ENCODE results near the gene PDSS1.

PDSS1 gene

DNA sequence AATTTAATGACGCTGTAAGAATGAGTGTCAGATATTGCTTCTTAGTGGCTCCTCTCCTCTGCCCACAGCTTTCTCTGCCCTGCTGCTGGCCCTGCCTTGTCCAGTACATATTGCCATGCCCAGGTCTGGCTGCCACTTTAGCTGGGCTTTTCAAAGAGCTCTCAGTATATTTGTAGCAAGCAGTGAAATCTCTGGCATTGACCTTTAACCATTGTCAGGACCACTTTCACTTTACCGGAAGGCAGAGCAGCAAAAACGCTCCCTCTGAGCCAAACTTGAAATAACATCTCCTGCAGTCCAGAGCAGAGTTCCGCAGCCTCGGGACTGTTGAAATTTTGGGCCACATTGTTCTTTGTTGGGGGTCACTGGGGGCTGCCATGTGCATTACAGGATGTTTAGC, 13.8 kb downstream of the PDSS1 start:
- no peak for TF ChIP-seq JUND (IDR thresholded peaks at IDR 0.05; ENCODE audit: low read depth)
- in situ Hi-C loops (cut with HindIII; ENCODE audit: low pct_unique_long_range_greater_than_20kb, low sequenced_read_pairs) = no loop called here
- no peak for DNase-seq (ENCODE audit: low read depth in 1 of 2, low spot score in 1 of 2)

DNA sequence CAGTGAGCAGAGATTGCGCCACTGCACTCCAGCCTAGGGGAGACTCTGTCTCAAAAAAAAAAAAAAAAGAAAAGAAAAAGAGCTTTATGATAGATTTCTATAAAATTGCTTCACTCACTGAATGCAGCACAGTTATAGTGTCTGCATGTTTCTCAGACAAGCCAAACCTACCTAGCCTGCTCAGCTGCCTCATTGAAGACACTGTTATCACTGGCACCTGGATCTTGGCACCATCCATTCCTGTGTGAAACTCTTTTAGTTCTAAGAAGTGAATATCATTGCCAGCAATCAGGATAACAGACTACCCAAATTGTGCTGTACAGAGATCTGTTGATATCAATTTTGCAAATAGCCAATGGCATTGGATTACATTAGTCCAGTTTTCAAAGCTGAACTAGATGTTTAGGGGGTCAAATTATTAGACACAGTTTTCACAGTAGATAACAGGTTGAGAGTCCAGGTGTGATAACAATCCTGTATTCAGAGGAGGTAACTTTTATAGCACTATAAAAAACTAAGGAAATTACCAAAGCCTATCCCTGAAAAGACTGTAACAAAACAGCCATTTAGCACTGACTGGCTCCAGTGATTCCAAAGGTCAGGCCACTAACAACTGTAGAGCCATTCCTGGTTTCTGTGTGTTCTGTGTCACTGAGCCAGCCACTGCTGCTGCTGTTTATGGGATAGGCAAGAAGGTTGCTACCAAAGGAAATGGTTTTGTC, 17.1 kb downstream of the PDSS1 start:
- in situ Hi-C loops (cut with HindIII; ENCODE audit: low pct_unique_long_range_greater_than_20kb, low sequenced_read_pairs) = no loop called here
- DNase-seq (ENCODE audit: low read depth in 1 of 2, low spot score in 1 of 2) = no peak
- TF ChIP-seq JUND (IDR thresholded peaks at IDR 0.05; ENCODE audit: low read depth) = no peak

- in situ Hi-C loops (cut with HindIII; ENCODE audit: low pct_unique_long_range_greater_than_20kb, low sequenced_read_pairs) = no loop called here
These were observed 17.6 kb downstream of the PDSS1 start for GRCh38 chr10:26715137-26715487.

GRCh38 chr10:26717476-26717875, 20.0 kb downstream of the PDSS1 start:
- no peak for DNase-seq (ENCODE audit: low read depth in 1 of 2, low spot score in 1 of 2)
- in situ Hi-C loops (cut with HindIII; ENCODE audit: low pct_unique_long_range_greater_than_20kb, low sequenced_read_pairs) = no loop called here

More at GRCh38 chr10:26715137-26715487, 17.6 kb downstream of the PDSS1 start:
- DNase-seq (ENCODE audit: low read depth in 1 of 2, low spot score in 1 of 2) = no peak
- TF ChIP-seq JUND (IDR thresholded peaks at IDR 0.05; ENCODE audit: low read depth) = no peak

DNA sequence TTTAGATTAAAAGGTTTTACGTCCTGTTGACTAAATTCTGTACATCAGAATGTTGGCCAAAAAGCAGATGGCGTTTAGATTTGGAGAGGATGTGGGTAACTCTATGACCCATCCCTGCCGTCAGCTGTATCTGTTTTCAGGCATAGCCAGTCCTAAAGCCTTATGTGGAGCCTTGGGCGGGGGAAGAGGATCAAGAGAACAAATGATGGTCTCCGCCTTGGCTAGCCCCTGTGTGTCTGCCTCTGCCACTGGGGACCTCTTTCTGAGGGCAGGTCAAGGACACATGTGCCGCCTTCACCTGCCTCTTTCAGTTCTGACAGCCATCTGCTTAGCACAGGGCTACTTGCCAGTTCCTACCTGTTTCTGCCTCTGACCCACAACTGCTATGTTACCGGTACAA, 24.1 kb downstream of the PDSS1 start:
- no peak for DNase-seq (ENCODE audit: low read depth in 1 of 2, low spot score in 1 of 2)
- in situ Hi-C loops (cut with HindIII; ENCODE audit: low pct_unique_long_range_greater_than_20kb, low sequenced_read_pairs) = no loop called here
- no peak for TF ChIP-seq JUND (IDR thresholded peaks at IDR 0.05; ENCODE audit: low read depth)

More at GRCh38 chr10:26717476-26717875, 20.0 kb downstream of the PDSS1 start:
- TF ChIP-seq JUND (IDR thresholded peaks at IDR 0.05; ENCODE audit: low read depth) = no peak

DNA sequence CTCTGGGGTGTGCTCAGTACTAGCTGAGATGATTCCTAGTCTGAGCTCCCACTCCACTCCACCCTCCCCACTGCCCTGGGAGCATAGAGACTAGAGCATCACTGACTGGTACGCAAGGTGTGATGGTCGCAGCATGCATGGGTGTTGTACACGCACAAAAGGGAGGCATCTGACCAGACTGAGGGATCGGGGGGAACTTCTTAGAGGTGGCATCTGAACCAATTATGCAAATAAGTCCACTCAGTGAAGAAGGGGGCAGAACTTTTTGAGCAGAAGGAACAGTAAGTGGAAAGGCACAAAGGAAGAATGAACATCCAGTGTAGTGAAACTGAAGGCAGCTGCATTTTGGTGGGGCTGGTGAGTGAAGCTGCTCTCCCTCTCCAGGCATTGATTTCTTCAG, 25.5 kb downstream of the PDSS1 start:
- TF ChIP-seq JUND (IDR thresholded peaks at IDR 0.05; ENCODE audit: low read depth) = no peak
- in situ Hi-C loops (cut with HindIII; ENCODE audit: low pct_unique_long_range_greater_than_20kb, low sequenced_read_pairs) = no loop called here

GRCh38 chr10:26725837-26726727, 28.6 kb downstream of the PDSS1 start:
- no peak for TF ChIP-seq JUND (IDR thresholded peaks at IDR 0.05; ENCODE audit: low read depth)
- in situ Hi-C loops (cut with HindIII; ENCODE audit: low pct_unique_long_range_greater_than_20kb, low sequenced_read_pairs) = no loop called here
- DNase-seq (ENCODE audit: low read depth in 1 of 2, low spot score in 1 of 2) = peak in 1 of 2 experiments; percentile 60

More for the DNA sequence above, 25.5 kb downstream of the PDSS1 start:
- DNase-seq (ENCODE audit: low read depth in 1 of 2, low spot score in 1 of 2) = no peak

DNA sequence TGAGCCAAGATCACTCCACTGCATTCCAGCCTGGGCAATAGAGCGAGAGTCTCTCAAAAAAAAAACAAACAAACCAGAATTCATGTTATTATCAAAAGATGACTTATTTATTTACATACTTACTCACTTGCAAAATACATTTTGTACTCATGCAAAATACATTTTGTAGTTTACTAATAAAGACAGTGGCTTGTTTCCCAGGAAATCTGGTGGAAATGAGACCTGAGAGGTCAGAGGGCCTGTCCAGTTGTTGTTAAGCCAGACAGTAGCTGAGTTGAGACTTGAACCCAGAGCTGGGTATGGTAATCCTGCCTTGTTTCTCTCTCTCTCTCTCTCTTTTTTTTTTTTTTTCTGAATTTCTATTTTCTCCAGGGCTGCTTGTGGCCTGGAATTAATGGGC, 29.5 kb downstream of the PDSS1 start:
- in situ Hi-C loops (cut with HindIII; ENCODE audit: low pct_unique_long_range_greater_than_20kb, low sequenced_read_pairs) = no loop called here
- DNase-seq (ENCODE audit: low read depth in 1 of 2, low spot score in 1 of 2) = no peak
- TF ChIP-seq JUND (IDR thresholded peaks at IDR 0.05; ENCODE audit: low read depth) = no peak

GRCh38 chr10:26728957-26729356, 31.5 kb downstream of the PDSS1 start:
- no peak for TF ChIP-seq JUND (IDR thresholded peaks at IDR 0.05; ENCODE audit: low read depth)
- DNase-seq (ENCODE audit: low read depth in 1 of 2, low spot score in 1 of 2) = no peak
- in situ Hi-C loops (cut with HindIII; ENCODE audit: low pct_unique_long_range_greater_than_20kb, low sequenced_read_pairs) = no loop called here

DNA sequence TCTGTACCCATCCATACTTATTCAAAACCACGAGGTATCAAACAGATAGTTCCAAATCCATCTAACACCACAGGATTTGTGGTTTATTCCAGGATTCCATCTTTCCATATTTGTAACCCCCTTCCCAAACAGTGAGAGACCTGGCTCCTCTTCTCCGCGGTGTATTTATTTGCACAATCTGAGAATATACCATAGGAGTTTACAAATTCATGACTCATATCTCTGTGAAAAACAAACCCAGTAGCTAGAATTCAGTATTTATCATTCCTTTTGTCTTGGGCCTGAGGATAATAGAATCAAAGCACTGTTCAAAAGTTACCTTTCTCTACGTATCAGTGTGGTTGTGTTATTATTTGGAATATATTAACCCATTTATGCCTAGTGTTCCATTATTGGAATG, 31.9 kb downstream of the PDSS1 start:
- no peak for TF ChIP-seq JUND (IDR thresholded peaks at IDR 0.05; ENCODE audit: low read depth)
- no peak for DNase-seq (ENCODE audit: low read depth in 1 of 2, low spot score in 1 of 2)
- in situ Hi-C loops (cut with HindIII; ENCODE audit: low pct_unique_long_range_greater_than_20kb, low sequenced_read_pairs) = no loop called here

DNA sequence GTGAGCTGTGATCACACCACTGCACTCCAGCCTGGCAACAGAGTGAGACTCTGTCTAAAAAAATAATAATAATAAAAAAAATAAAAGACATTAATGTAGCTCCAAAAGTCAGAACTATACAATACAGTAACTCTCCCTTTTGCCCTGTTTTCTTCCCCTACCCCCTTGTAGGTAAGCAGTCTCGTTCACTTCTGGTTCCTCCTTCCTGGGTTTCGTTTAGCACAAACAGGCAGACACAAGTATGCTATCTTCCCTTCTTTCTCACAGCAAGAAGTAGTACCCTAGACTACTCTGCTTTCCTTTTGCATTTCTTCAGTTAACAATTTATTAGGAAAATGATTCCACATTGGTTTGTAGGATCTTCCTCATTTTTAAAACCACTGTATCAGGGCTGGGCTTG, 33.1 kb downstream of the PDSS1 start:
- DNase-seq (ENCODE audit: low read depth in 1 of 2, low spot score in 1 of 2) = no peak
- in situ Hi-C loops (cut with HindIII; ENCODE audit: low pct_unique_long_range_greater_than_20kb, low sequenced_read_pairs) = no loop called here

DNA sequence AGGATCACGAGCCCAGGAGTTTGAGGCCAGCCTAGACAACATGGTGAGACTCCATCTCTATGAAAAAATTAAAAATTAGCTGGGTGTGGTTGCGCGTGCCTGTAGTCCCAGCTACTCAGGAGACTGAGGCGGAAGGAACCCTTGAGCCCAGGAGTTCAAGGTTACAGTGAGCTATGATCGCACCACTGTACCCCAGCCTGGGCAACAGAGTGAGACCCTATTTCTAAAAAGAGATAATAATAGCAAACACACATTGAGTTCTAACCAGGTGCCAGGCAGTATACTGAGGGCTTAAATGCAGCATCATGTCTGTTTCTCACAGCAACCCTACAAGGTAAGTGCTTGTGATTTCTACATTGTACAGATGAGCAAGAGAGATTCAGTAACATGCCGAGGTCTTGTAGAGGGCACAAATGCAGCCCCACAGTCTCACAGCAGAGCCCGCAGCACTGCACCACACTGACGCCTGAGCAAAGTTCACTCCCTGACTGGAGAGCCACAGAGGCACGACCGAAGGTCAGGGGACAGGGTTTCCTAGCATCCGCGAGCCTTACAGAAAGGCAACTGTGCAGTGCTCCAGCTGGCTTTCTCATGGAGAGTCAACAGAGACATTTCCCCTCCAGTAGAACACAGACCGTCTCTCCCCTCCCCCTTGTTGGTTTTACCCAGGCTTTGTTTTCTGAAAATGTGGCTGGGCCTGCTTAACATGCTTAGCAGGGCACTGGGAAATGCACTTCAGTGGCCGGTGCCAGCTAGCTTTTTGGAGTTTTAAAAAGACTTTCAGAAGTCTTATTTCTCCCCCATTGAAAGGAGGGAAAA, 36.5 kb downstream of the PDSS1 start:
- peak; percentile 33 to 95 for DNase-seq (ENCODE audit: low read depth in 1 of 2, low spot score in 1 of 2)
- no peak; the same call in 1 of the 2 replicates for TF ChIP-seq JUND (IDR thresholded peaks at IDR 0.05; ENCODE audit: low read depth)
- in situ Hi-C loops (cut with HindIII; ENCODE audit: low pct_unique_long_range_greater_than_20kb, low sequenced_read_pairs) = no loop called here

More for the DNA sequence above, 33.1 kb downstream of the PDSS1 start:
- TF ChIP-seq JUND (IDR thresholded peaks at IDR 0.05; ENCODE audit: low read depth) = no peak
